ENCODE results near the gene UACA. TPM values are rescaled to one million over a fixed set of nuclear protein-coding genes. Genes with fewer than 3 reads are reported as not detected.

UACA gene
- total and polyA plus RNA-seq, 8 donors: 4.9 to 135 (median 36.1) TPM

DNA sequence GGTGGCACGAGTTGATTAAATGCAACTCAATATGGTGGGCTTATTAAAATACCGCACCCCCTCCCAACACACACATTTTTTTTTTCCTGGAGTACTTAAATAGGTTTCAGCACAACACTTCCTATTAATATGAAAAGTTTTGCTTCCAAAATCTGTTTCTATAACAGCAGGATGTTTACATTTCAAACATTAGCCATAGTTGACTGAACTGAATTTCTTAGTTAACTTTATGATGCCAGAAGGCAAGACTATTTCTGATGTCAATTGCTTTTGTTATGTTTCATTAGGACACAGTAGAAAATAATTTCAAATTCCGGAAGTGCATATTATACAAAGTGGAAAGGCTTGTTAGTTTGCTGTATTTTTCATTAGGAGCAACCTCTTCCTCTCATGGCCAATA is 104.7 kb downstream of the UACA start:
- no peaks in the 10 kb centered on the region for H3K9me3 ChIP-seq
- TF ChIP-seq, protein P1, sequence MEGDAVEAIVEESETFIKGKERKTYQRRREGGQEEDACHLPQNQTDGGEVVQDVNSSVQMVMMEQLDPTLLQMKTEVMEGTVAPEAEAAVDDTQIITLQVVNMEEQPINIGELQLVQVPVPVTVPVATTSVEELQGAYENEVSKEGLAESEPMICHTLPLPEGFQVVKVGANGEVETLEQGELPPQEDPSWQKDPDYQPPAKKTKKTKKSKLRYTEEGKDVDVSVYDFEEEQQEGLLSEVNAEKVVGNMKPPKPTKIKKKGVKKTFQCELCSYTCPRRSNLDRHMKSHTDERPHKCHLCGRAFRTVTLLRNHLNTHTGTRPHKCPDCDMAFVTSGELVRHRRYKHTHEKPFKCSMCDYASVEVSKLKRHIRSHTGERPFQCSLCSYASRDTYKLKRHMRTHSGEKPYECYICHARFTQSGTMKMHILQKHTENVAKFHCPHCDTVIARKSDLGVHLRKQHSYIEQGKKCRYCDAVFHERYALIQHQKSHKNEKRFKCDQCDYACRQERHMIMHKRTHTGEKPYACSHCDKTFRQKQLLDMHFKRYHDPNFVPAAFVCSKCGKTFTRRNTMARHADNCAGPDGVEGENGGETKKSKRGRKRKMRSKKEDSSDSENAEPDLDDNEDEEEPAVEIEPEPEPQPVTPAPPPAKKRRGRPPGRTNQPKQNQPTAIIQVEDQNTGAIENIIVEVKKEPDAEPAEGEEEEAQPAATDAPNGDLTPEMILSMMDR (IDR thresholded peaks at IDR 0.05): no peak
- no peak for TF ChIP-seq EP300 (IDR thresholded peaks at IDR 0.05)
- TF ChIP-seq POLR2A (IDR thresholded peaks at IDR 0.05): no peak
- TF ChIP-seq POLR2AphosphoS5 (IDR thresholded peaks at IDR 0.05): no peak
- H3K27ac ChIP-seq: no peak overlapping the region
- H3K4me3 ChIP-seq: no peak overlapping the region
- intact Hi-C loops (cut with DNase I; ENCODE audit: low total_unique reads): no loop called here
- DNase-seq: no peak
- H3K36me3 ChIP-seq: peaks cover 7 to 52% (median 37%) of the 10 kb centered on the region in 4 donors
- H3K27me3 ChIP-seq: no peaks in the 10 kb centered on the region
- peaks cover 0 to 4% (median 0%) of the 10 kb centered on the region in 4 donors for H3K4me1 ChIP-seq
- WGBS, 5 donors: 75 to 86% (median 85%) methylated on average over 3 of the region's 3 CpGs

- Histone ChIP-seq H3K36me3 (peaks cover 7 to 37% (median 27%) of the 10 kb centered on the region in 4 donors), H3K4me1 (peaks cover 0 to 5% (median 2%) of the 10 kb centered on the region in 4 donors), H3K9me3 (no peaks in the 10 kb centered on the region), H3K27me3 (no peaks in the 10 kb centered on the region), H3K4me3 (no peak overlapping the region), H3K27ac (no peak overlapping the region)
- intact Hi-C loops (cut with DNase I; ENCODE audit: low total_unique reads): no loop called here
- WGBS, 5 donors: 35 to 58% (median 49%) methylated on average over 4 of the region's 4 CpGs
- TF ChIP-seq POLR2AphosphoS5 (IDR thresholded peaks at IDR 0.05): no peak
- TF ChIP-seq EP300 (IDR thresholded peaks at IDR 0.05): no peak
- TF ChIP-seq, protein P1 (IDR thresholded peaks at IDR 0.05): no peak
- TF ChIP-seq POLR2A (IDR thresholded peaks at IDR 0.05): no peak
- DNase-seq: peak in 1 of 2 donors; percentile 22
Measured at GRCh38 chr15:70653426-70653825, 109.9 kb downstream of the UACA start.

DNA sequence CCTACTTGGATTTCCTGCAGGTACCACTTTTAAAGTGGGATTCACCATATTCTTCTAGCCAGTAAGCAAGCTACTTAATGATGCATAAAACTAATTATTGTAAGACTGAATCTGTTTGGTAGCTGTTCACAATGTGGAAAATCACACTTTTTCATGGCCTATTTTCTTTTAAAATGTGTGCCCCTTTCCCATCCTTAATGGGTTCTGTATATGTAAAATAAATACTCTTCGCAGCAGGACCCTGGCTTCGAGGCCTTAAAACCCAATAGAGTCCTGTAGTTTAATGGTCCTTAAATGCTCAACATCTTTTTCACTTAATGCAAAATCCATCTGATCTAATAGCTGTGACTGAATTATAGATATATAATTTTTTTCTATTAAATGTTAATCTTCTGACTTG is 111.0 kb downstream of the UACA start:
- no peaks in the 10 kb centered on the region for H3K9me3 ChIP-seq
- WGBS, 5 donors: 90 to 94% (median 93%) methylated on average over 2 of the region's 2 CpGs
- peaks cover 0 to 5% (median 2%) of the 10 kb centered on the region in 4 donors for H3K4me1 ChIP-seq
- intact Hi-C loops (cut with DNase I; ENCODE audit: low total_unique reads): no loop called here
- no peak for TF ChIP-seq POLR2A (IDR thresholded peaks at IDR 0.05)
- TF ChIP-seq EP300 (IDR thresholded peaks at IDR 0.05): no peak
- TF ChIP-seq, protein P1 (IDR thresholded peaks at IDR 0.05): no peak
- DNase-seq: no peak
- no peak overlapping the region for H3K27ac ChIP-seq
- H3K4me3 ChIP-seq: no peak overlapping the region
- no peaks in the 10 kb centered on the region for H3K27me3 ChIP-seq
- H3K36me3 ChIP-seq: peaks cover 3 to 32% (median 20%) of the 10 kb centered on the region in 4 donors

- no peak overlapping the region for H3K27ac ChIP-seq
- WGBS, 5 donors: 76 to 88% (median 84%) methylated on average over 2 of the region's 2 CpGs
- no peak for TF ChIP-seq EP300 (IDR thresholded peaks at IDR 0.05)
- TF ChIP-seq, protein P1 (IDR thresholded peaks at IDR 0.05): no peak
- TF ChIP-seq POLR2AphosphoS5 (IDR thresholded peaks at IDR 0.05): no peak
- TF ChIP-seq POLR2A (IDR thresholded peaks at IDR 0.05): no peak
- no peaks in the 10 kb centered on the region for H3K9me3 ChIP-seq
- intact Hi-C loops (cut with DNase I; ENCODE audit: low total_unique reads): no loop called here
- no peak for DNase-seq
- no peaks in the 10 kb centered on the region for H3K27me3 ChIP-seq
- H3K4me1 ChIP-seq: peaks cover 0 to 5% (median 2%) of the 10 kb centered on the region in 4 donors
- no peak overlapping the region for H3K4me3 ChIP-seq
- H3K36me3 ChIP-seq: peaks cover 0 to 22% (median 10%) of the 10 kb centered on the region in 4 donors
Measured at GRCh38 chr15:70651303-70651845, 112.0 kb downstream of the UACA start.

Measured in stomach (tissue), 9 donors.